GM18519 (cell line): ENCODE results near the gene GPC4.
A peak's percentile ranks its signal among the peaks of the same experiment; 100 is the strongest.

ENCODE experiments used
- ATAC-seq: cut with Tn5 transposase; IDR thresholded peaks from one replicate; pipeline ENCODE4 v1.9.1; 2021; ENCODE audit warnings: mild to moderate bottlenecking, moderate library complexity; ENCODE audit not compliant: unreplicated experiment, low FRiP score

GPC4 gene

DNA sequence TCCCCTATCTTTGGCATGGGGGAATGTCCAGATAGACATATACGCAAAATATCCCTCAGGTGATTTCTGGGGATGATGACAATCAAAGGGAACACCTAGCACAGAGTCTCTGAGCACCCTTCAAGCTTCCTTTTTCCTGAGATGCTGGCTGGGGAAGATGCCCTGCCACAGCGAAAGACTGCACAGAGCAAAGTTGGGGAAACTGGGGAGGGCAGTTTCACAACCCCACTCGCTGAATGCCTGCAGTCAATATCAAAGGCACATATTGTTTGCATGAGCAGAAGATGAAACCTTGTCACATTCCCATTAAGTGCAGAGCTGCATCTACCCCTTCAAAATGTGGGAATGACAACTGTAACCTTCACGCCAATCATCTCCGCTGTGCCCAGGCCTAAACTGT lies 2.6 kb downstream of the GPC4 start:
- no peak for ATAC-seq

DNA sequence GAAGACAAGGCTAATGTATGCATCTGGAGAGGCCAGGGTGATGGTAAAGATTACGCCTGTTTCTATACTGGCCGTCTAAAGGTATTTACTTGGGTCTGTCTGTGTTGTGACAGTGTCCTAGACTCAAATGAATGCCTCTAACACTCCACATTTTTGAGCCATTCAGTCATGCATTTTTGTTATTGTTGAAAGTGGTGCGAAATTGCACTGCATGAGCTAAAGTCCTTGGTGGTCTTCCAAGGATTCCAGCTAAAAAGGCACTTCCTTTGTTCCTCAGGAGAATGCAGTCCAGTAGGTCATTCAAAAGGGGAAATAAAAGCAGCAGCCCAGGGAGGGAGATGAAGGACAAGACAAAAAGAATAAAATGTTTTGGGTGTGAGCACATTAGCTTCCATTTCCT lies 3.0 kb downstream of the GPC4 start:
- no peak for ATAC-seq

DNA sequence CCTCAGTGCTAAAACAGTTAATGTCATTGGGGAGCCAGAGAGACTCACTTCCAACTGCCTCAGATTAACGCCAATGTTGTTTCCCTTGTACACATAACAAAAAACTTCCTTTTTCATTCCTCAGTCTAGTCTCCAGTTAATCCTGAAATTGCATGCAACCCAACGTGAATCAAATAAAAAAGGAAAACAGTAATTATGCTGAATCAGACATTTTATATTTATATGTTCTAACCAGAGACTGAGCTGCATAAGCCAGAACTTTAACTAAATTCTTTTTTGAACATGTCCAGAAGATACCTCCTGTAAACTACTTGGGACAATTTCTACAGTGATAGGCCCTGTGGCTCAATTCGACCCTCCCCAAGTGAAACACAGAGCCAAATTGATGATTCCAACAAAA lies 4.7 kb downstream of the GPC4 start:
- no peak for ATAC-seq

DNA sequence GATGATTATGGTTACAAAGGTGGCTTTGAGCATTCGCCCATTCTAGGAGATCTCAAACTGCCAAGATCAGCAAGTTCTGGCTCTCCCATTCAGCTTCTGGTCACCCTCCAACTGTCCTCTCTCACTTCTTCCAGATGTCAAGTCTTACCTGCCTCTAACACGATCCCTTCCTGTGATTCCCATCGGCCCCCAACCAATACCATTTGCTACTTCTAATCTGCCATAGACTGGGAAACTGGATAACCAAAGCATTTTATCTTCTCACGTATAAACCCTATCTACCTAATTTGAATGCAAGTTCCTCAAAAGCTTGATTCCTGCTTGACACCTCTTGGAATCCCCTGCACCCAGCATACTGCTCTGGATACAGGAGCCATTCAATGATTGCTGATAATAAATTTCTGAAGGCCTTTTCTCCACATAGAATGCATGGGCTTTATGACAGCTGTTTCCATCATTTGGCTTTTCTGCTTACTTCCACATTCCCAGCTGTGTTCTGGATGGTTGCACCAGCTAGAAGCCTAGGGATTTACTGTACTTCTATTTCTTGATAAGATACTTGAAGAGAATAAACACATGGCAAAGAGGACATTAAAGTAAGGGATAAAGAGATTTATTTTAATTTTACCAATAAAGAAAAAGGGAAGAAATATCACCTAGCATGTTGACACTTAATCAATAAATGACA lies 9.6 kb downstream of the GPC4 start:
- no peak for ATAC-seq

DNA sequence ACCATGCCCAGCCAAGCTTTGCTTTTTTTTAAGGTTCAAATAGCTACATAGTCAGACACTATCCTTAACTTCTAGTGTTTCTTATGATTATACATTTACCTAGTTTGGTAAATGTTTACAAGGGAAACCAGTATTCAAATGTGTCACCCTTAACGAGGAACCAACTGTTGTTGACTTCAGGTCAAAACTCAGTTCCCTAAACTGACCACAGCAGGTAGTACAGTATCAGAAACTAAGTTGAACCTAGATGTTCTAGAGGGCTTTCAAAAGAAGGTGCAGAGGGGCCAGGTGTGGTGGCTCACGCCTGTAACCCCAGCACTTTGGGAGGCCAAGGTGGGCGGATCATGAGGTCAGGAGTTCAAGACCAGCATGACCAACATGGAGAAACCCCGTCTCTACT lies 11.3 kb downstream of the GPC4 start:
- no peak for ATAC-seq

DNA sequence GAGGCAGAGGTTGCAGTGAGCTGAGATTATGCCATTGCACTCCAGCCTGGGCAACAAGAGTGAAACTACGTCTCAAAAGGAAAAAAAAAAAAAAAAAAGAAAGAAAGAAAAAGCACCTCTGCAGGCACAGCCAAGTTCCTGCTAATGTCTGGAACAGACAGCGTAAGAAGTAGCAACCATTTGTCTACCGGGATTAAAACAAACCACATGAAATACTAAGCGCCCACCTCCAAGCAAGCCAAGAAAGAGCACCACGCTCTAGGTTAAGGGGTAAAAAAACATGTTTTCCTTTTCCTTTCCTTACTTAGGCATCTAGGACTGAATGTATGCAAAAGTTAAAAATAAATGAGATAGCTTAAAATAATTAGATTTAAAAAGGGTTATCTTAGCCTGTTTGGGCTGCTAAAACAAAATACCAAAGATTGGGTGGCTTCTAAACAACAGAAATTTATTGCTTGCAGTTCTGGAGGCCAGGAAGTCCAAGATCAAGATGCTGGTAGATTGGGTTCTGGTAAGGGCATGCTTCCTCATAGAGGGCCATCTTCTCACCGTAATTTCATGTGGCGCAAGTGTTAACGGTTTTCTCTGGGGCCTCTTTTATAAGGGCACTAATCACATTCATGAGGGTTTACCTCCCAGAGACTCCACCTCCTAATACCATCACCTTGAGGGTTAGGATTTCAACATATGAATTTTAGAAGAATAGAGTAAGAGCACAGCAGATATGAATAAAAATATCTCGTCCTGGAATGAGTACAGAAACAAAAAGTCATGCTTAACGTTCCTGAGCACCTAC lies 12.3 kb downstream of the GPC4 start:
- no peak for ATAC-seq

DNA sequence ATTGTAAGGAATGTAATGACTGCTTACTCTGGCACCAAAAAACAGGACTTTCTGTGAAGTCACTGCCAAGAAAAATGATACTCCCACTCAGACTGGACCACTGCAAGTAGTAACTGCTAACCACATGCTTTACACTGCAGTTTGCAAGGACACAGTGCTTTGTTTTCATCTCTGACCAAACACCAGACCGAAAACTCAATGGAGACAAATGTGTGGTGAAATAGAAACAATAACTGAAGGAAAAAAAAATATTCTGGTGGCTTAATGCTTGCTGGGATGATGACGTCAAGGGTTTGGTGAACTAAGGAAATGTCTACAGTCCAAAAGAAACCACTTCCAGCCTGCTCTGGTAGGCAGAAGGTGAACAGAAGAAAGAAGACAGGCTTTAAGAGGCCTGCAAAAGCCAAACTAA lies 13.2 kb downstream of the GPC4 start:
- no peak for ATAC-seq

DNA sequence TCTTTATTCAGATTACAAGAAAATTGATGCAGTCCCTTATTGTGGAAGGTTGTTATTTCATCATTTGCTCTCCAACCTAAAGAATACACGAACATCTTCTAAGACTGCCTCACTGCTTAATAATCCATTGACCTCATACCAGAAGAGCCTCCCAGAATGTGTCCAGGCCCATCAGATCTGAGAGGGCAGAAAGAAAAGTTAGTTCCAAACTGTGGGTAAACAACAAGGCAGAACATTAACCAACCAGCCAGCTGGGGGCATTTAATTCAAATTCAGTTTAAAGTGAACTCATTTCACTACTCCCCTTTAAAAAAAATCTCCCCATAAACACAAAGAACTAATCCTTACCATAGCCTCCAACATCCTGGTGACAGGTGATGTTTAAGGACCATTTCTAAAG lies 13.8 kb downstream of the GPC4 start:
- ATAC-seq, result no peak

DNA sequence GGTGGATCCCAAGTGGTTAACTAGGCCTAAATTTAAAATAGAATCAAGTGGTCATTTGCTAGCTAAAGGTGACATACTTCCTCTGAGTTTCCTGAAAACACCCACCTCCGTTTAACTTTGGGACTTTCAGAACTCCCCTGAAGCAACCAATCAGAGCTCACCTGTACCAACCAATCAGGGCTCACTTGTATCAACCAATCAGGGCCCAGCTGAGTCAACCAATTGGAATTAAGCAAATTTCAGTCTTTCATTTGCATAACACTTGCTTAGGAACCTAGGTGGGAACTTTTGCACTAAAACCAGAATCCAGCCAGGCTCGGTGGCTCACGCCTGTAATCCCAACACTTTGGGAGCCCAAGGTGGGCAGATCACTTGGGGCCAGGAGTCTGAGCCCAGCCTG lies 15.9 kb downstream of the GPC4 start:
- ATAC-seq, result no peak

DNA sequence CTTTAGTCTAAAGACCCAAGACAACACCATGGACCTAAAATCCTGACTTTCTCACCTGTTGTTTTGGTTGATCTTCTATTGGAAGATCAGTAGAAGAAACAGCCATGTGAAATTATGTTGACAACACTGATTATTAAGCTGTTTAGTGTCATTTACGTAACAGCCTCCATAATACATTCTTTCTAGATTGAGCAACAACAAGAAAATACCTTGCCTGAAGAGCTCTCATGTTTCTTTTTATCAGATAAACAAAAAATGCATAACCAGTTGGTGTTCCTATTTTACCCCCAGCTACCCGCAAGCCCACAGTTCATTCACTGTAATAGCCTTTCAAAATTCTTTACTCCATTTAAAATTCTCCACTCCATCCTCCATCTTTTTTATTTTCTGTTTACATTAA lies 20.5 kb downstream of the GPC4 start:
- ATAC-seq, result no peak

DNA sequence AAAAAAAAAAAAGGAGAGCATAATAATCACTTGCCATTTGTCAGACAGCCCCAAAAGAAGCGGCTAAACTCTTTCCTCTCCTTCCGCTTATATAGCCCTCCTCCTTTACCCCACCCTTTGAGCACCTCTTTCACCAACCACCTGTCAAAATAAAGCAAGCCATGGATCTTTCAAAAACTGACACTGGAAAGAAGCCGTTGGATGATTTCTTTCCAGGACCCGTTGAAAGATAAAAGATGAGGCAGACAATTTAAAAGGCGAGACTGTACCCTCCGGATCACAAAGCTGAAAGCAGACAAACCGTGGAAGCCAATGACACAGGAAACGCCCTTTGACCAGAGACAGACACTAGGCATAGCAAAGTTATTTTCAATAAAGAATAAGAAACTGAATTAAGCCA lies 22.6 kb downstream of the GPC4 start:
- no peak for ATAC-seq

DNA sequence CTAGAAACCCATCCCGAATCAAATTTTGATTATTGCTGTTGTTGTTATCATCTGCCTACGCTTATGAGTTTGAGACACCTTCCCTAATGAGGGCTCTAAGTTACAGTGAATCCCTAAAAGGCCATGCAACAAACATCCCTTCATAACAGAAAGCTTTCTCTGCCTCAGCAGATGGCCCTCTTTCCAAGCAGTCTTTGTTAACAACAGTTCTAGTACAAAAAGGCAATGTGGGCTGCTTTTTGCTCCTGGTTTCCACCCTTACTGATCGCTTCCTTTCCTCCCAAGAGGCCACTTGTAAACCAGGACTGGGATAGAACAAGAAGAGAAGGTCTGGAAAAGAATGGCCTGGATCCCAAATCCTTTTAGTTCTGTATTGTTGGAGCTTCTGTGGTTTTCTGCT lies 24.2 kb downstream of the GPC4 start:
- no peak for ATAC-seq

DNA sequence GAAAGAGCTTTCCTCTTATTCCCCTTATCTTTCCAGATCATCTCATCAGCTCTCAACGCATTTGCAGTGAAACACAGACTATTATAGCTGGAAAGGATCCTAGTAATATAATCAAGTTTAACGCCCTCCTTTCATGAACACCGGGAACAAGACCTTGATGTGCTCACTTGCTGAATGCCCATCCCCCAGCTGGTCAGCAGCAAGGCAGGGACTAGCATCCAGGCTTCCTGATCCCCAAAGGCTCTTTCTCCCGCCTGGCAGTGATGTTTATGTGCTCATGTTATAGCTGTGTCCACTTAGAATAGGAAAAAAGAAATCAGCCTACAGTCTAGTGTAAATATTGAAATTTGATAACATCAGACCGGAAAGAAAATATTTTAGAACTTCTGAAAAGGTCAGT lies 24.6 kb downstream of the GPC4 start:
- ATAC-seq, result no peak

DNA sequence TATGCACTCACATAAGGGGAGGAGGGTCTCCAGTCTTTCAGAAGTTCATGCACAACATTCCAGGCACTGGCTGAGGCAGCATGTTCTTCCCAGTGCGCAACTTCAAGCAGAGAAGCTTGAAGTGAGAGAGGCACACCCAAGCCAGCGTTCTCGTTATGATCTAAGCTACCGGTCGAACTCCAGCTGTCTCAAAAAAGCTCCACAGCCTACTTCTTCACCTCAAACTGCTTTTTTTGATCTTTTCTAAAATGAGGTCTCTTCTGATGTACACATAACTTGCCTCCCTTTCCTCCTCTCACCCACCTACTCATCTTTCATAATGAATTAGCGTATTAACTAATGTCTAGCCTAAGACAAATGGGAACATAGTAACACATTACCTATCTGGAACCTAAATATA lies 25.3 kb downstream of the GPC4 start:
- ATAC-seq, result peak; percentile 38

DNA sequence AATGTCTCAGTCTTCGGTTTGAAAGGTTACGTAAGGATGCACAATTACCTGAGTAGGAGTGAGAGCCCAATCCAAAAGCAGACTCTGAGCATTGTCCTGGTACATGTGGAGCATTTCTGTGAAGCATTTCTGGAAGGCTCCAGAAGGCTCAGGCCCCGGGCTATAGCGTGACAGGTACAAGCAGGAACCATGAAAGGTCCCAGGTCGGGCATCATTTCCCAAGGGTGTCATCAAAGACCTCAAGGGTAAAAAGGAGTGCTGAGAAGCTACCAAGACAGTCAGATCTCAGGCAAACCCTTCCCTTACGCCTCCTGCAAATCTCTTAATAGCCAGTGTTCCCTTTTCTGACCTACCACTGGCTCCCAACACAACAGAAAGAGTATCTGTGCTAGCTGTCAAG lies 30.8 kb downstream of the GPC4 start:
- no peak for ATAC-seq

DNA sequence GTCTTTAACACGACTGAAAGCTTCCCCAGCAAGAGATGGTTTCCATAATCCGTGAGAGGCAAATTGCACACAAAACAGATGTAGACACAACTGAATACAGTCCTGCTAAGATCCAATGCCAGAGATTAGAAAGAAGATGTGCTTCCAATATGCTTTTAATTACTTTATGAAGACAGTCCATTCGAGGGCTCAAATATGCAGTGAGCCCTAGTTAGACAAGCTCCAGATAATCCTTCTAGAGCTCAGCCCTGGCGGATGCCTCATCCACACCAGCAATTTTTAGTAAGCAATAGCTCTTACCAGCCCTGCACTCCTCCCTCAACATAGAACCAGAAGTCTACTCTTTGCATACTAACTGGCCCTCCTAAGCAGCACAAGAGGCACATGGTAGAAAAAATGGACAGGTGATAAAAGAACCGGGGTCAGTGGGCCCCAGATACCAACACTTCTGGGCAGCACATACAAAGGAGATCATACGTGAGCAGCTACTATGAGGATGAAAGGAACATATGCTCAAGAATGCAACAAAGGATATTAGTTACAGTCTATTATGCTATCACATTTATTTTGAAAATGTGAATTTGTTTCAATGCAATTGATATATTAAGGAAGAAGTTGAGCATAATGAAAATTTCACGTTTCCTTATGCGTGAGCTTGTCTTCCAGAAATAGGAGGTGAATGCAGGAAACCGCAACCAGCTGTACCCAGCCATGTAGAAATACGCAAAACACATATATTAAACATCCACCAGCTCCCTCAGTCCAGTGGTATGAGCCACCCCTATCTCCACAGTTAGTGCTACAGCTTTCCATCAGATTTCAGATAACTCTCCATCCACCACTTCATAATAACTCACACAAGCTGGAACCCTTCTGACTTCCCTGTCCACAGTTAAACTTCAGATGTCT lies 34.3 kb downstream of the GPC4 start:
- peak; percentile 58 for ATAC-seq

DNA sequence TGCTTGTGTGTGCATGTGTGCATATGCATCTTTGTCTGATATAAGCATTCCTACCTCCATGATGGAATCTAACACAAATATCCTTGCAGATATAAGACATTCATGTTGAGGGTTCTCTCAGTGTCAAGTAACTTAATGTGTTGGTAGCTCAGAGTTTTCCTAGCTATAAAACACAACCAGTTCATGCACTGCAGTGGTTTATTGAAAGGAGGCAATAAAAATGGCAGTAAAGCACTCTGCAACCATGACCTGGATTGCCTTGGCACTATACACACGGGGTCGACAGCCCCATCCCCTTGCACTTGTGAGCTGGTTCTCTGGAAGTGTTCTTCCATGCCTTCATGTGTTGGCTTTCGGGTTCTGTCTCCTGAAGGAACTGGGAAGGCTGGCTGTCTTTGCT lies 38.9 kb downstream of the GPC4 start:
- ATAC-seq, result no peak

DNA sequence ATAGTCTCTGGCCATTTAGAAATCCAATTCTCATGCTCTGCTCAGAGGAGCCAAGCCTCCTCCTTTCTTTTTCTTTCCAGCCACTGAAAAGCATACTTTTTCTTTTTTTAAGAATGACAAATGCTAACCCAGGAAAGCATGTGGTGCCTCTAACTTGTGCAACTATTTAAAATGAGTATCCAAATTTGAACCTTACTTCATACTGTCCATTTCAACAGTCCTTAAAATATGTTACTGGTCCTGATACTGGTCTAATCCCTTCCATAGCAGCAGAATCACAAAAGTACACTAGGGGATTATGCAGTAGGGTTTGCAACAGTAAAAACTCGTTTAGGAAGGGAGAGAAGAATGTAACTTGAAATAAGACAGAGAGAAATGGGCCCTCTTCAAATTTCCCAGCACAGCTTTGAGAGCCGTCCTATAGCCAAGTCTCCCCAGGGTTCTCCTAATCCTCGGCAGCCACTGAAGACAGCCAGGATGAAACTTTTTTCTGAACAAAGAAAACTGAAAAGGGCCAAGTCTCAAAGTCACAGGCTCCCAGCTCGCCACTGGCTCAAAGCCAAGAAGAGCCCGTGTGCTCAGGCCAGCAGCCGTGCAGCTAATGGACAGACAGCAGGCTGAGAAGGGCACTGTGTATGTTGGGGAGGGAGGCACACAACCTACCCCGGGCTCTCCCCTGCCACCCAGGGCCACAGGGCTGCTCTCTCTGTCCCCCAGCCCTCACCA lies 39.5 kb downstream of the GPC4 start:
- ATAC-seq, result no peak

DNA sequence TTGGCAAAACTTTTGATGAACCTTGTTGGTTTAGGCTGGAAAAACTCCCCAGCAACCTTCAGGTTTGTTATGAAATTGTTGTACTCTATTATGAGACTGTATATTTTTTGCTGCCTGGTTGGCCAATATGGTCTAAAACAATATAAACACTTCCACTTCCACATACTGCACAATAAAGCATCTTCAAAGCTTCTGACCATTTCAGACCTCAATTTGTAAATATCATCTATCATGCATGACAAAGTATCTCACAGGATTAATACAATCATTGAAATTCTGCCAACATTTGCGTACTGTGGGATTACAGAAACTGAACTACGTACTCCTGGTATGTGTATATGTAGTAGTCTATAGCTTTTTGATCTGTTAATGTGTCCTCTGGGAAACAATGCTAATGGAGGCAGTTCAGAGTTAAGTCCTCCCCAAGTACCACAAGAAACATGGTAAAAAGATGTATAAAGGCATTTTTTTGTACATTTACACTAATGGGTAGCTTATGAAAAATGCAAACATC lies 40.4 kb downstream of the GPC4 start:
- ATAC-seq, result no peak

DNA sequence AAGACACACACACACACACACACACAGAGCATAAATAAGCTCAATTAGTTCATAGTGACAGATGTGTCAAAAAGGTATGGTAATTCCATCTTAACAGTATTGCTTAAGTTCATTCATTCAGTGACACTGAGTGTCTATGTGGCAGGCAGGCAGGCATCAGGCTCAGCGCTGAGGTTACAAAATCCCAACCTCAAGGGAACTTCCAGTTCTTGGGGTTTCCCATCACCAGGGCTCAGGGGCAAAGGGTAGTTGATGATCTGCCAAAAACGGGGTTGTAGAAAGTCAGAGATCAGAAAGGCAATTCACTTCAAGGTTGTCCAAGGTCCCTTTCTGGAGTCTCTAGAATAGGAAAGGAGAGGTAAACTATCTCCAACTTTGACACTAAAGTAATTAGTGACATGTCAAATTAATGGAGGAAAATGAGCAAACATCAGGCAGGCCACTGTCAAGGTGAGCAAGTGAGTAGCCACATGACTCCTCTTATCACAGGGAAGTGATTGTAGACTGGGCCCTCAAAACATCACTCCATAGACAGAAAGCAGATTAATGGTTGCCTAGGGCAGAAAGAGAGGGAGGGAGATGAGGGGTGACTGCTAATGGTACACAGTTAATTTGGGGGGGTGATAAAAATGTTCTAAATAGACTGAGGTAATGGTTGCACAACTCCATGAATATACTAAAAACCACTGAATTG lies 41.8 kb downstream of the GPC4 start:
- ATAC-seq, result no peak
